Naive thymus-derived CD8-positive, alpha-beta T cell (primary cell): ENCODE measurements around the gene FAM216B. TPM values are rescaled to one million over a fixed set of nuclear protein-coding genes. Genes with fewer than 3 reads are reported as not detected.

Source experiments
- ATAC-seq, 2 donors: fragments of 150-1000 bp; cut with Tn5 transposase in 1 of 2; sonication (Bioruptor Pico), chemical (Tn5 transposase) in 1 of 2; 1 replicate in 1 of 2; 2 replicates in 1 of 2; pipeline ENCODE4 v1.10.0; 2021; ENCODE audit warnings: mild to moderate bottlenecking in 2 of 2, moderate library complexity in 2 of 2
- POLR2A ChIA-PET: fragments of 350-600 bp; sonication (Branson Sonifier 250); formaldehyde crosslinking; loops from one replicate; lab custom pipeline; 2021; ENCODE audit warnings: antibody characterized with exemption; lab: Charles Lee
- DNase-seq, 10 donors: peaks; one replicate each; pipeline versions ENCODE4 v3.0.0 to v3.0.0-alpha.2; 2020 to 2022
- H3K27ac Mint-ChIP-seq, 10 donors: one replicate each; pipeline ENCODE4 v1.8.0; 2020 to 2022; ENCODE audit warnings: mild to moderate bottlenecking in 10 of 10, mixed read lengths in 10 of 10, moderate library complexity in 4 of 10, inconsistent platforms in 1 of 10
- H3K27me3 Mint-ChIP-seq, 5 donors: one replicate each; pipeline ENCODE4 v1.8.0; 2021 to 2022; ENCODE audit warnings: mixed read lengths in 5 of 5
- H3K36me3 Mint-ChIP-seq, 3 donors: one replicate each; pipeline ENCODE4 v1.8.0; 2020 to 2022; ENCODE audit warnings: mixed read lengths in 3 of 3, mild to moderate bottlenecking in 2 of 3, inconsistent platforms in 1 of 3
- H3K4me1 Mint-ChIP-seq, 4 donors: one replicate each; pipeline ENCODE4 v1.8.0; 2021 to 2022; ENCODE audit warnings: mixed read lengths in 4 of 4
- H3K4me3 Mint-ChIP-seq, 10 donors: one replicate each; pipeline ENCODE4 v1.8.0; 2020 to 2022; ENCODE audit warnings: mild to moderate bottlenecking in 10 of 10, mixed read lengths in 10 of 10, moderate library complexity in 6 of 10, inconsistent platforms in 1 of 10
- H3K9me3 Mint-ChIP-seq, 9 donors: one replicate each; pipeline ENCODE4 v1.8.0; 2020 to 2022; ENCODE audit warnings: mixed read lengths in 9 of 9, mild to moderate bottlenecking in 3 of 9, inconsistent platforms in 1 of 9, moderate library complexity in 1 of 9
- polyA plus RNA-seq, 3 donors: library from polyadenylated mRNA; unstranded; fragments of 300-500 nt; fragmentation: Illumina TruSeq; gene quantifications; one replicate each; pipeline ENCODE4 v1.2.3, GENCODE V29; 2021
- total RNA-seq, 8 experiments: library from RNA in 2 of 8; stranded (reverse) in 2 of 8; gene quantifications; one replicate each; pipeline ENCODE4 v1.2.3 and lab custom pipeline; 2021 to 2026

The FAM216B gene
- total RNA-seq, result not detected
- polyA plus RNA-seq, result not detected
- 0 reads per million in 6 experiments for total RNA-seq (lab: John Stamatoyannopoulos, UW)

DNA sequence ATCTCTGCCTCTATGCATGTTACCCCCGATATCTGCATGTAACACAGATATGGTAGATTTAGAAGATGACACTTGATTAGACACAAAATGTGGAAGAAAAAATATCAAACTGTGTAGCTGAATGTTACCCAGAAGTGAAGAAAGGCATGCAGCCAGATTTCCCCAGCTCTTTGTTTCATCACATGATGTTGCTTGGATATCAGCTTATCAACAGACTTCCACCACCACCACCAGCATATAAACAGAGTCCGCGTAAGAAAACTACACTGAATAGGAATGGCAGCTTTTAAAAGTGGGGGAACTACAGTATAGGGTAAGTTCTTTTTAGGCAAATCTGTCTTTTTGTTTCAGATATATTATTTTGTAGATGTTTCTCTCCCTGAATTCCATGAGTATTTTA lies at the start of gene FAM216B:
Gene FAM216B (plus strand): TSS at position 233 of the 400 bp plus-strand sequence. CDS start 2,484 bp downstream, outside the sequence.
- Mint-ChIP-seq H3K4me3 (no peak within 1 kb of the TSS), H3K27ac (no peak within 1 kb of the TSS), H3K4me1 (peaks cover 0 to 1% (median 0%) of the 10 kb centered on the region in 4 donors), H3K9me3 (peaks cover 0 to 3% (median 0%) of the 10 kb centered on the region in 9 donors), H3K36me3 (no peaks in the 10 kb centered on the region), H3K27me3 (peaks cover 3 to 26% (median 12%) of the 10 kb centered on the region in 5 donors)
- ATAC-seq (no peak), DNase-seq (no peak)
- POLR2A ChIA-PET, result no interaction called here

DNA sequence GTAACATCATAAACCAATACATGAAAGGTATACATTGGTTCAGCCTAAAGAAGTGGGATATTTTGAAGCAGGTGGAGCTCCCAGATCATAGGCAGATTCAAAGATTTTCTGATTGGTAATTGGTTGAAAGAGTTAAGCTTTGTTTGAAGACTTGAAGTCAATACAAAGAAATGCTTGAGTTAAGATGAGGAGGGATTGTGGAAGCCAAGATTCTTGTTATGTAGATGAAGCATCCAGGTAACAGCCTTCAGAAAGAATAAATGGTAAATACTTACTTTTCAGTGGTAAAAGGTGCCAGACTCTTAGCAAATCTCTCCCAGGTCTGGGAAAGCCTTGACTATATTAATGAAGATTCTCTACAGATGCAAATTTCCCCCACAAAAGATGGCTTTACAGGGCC lies 49.3 kb upstream of the FAM216B start:
- H3K4me3 Mint-ChIP-seq, result no peak overlapping the region
- DNase-seq (no peak), ATAC-seq (no peak)
- H3K27me3 Mint-ChIP-seq, result peaks cover 0 to 9% (median 6%) of the 10 kb centered on the region in 5 donors
- no peaks in the 10 kb centered on the region for H3K9me3 Mint-ChIP-seq
- no peak overlapping the region for H3K27ac Mint-ChIP-seq
- POLR2A ChIA-PET, result no interaction called here
- no peaks in the 10 kb centered on the region for H3K4me1 Mint-ChIP-seq
- no peaks in the 10 kb centered on the region for H3K36me3 Mint-ChIP-seq

DNA sequence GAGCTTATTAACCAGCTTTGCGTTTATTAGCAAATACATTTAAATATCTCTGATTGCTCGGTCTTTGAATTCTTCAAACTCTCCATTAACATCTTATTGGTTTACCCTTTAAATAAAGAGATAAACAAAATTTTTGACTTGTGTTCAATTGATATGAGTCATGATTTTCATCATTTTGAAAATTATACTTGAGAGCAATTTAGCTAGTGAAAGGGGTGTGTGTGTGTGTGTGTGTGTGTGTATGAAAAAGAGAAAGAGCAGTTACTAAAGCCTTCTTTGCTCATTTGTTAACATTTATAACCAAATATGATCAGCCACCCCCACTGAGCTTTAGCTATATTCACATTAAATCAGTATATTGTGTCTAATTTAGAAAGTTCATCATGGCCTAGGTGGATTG lies 48.3 kb upstream of the FAM216B start:
- no peaks in the 10 kb centered on the region for H3K4me1 Mint-ChIP-seq
- POLR2A ChIA-PET, result no interaction called here
- DNase-seq (no peak), ATAC-seq (no peak)
- H3K4me3 Mint-ChIP-seq, result no peak overlapping the region
- H3K27me3 Mint-ChIP-seq, result peaks cover 0 to 14% (median 6%) of the 10 kb centered on the region in 5 donors
- no peaks in the 10 kb centered on the region for H3K36me3 Mint-ChIP-seq
- no peaks in the 10 kb centered on the region for H3K9me3 Mint-ChIP-seq
- H3K27ac Mint-ChIP-seq, result no peak overlapping the region

DNA sequence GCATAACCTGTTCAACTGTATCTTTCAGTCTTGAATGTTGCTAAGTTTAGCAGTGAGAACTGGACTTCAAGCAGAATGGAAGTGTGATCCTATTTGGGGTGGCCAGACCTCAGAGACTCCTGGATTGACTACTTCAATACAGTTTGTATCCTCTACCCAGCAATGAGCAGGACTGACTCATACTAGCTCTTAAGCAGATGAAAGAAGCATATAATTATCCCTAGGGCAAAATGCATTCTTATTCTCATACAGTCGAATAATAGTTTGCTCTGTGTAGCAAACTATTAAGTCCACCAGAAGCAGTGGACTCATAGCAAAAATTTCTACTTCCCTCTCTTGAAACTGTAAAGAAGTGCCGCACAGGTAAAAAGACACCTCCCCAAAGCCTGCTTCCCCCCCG lies 46.4 kb upstream of the FAM216B start:
- H3K4me1 Mint-ChIP-seq, result no peaks in the 10 kb centered on the region
- H3K4me3 Mint-ChIP-seq, result no peak overlapping the region
- DNase-seq, result no peak
- ATAC-seq, result no peak
- H3K27me3 Mint-ChIP-seq, result peaks cover 0 to 10% (median 5%) of the 10 kb centered on the region in 5 donors
- no peaks in the 10 kb centered on the region for H3K9me3 Mint-ChIP-seq
- POLR2A ChIA-PET, result no interaction called here
- H3K36me3 Mint-ChIP-seq, result no peaks in the 10 kb centered on the region
- no peak overlapping the region for H3K27ac Mint-ChIP-seq

DNA sequence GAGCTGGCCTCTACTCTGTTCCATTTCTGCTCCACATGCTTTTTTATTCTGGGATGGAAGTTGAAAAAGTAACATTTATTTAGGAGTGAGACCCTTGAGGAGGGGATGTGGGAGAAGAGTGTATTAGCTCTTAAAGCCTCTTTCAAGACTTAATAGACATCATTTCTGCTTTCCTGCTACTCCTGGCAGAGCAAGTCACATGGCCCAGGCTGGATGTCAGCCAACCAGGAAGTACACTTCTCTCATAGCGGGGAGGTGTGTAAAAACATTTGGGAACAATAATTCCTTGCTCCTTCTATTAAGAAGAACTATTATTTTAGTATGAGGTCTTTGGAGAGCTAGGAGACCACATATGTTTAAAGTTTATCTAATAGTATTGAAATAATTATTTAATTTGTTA lies 40.6 kb upstream of the FAM216B start:
- ATAC-seq (no peak), DNase-seq (no peak)
- Mint-ChIP-seq H3K36me3 (no peaks in the 10 kb centered on the region), H3K9me3 (no peaks in the 10 kb centered on the region), H3K4me3 (no peak overlapping the region), H3K27ac (no peak overlapping the region), H3K27me3 (peaks cover 0 to 8% (median 5%) of the 10 kb centered on the region in 5 donors), H3K4me1 (no peaks in the 10 kb centered on the region)
- POLR2A ChIA-PET, result no interaction called here

DNA sequence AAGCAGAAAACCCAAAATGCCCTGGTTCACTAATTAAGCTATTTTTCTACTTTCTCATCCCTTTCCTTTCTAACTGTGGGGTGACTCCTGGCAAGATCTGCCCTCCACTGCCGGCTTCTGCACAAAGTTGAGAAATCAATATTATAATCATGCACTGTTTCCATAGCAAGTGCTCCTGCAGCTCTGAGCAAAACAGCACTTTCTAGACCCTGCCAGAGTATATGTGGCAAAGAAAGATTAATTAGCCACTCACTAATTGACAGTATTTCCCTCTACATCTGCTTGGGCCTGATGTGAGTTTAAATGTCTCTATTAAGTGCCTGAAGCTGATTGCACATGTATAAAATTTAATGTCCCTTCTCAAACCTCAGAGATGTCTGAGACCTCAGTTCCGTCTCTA lies 39.5 kb upstream of the FAM216B start:
- H3K4me3 Mint-ChIP-seq, result no peak overlapping the region
- POLR2A ChIA-PET, result no interaction called here
- no peaks in the 10 kb centered on the region for H3K4me1 Mint-ChIP-seq
- H3K9me3 Mint-ChIP-seq, result no peaks in the 10 kb centered on the region
- DNase-seq, result no peak
- no peak for ATAC-seq
- no peak overlapping the region for H3K27ac Mint-ChIP-seq
- peaks cover 0 to 5% (median 4%) of the 10 kb centered on the region in 5 donors for H3K27me3 Mint-ChIP-seq
- no peaks in the 10 kb centered on the region for H3K36me3 Mint-ChIP-seq

DNA sequence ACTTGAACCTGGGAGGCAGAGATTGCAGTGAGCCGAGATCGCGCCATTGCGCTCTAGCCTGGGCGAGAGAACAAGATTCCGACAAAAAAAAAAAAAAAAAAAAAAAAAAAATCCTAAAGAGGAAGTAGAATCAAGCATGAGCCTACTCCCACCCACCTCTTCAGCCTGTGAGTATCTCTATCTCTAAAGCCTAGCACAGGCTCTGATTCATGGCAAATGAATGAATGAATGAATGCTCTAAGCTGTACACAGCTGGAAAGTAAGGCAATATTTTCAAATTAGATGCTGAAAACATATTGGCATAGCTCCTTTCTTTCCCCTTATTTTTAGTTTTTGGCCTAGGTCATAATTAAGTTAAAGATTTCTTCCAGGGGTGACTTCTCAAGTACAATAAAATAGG lies 35.7 kb upstream of the FAM216B start:
- H3K27me3 Mint-ChIP-seq, result peaks cover 0 to 6% (median 0%) of the 10 kb centered on the region in 5 donors
- no peaks in the 10 kb centered on the region for H3K36me3 Mint-ChIP-seq
- POLR2A ChIA-PET, result no interaction called here
- no peak overlapping the region for H3K27ac Mint-ChIP-seq
- no peaks in the 10 kb centered on the region for H3K4me1 Mint-ChIP-seq
- ATAC-seq, result no peak
- no peaks in the 10 kb centered on the region for H3K9me3 Mint-ChIP-seq
- H3K4me3 Mint-ChIP-seq, result no peak overlapping the region
- DNase-seq, result no peak

DNA sequence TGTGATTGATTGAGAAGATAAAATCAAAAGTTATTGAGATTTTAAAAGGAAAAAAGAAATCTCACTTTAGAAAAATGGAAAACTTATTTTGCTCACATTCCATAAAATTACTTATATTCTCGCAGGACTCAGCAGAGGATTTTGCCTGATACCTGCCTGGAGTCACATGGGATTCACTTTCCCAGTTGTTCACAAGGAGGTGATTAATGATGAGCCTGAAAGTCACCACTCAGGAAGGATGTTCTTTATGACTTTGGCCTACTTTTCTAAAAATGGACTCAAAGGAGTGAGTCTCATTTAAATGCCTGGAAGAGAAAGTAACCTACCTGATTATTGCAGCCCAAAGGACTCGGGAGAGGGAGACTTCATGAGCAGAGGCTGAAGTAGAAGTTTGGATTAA lies 34.5 kb upstream of the FAM216B start:
- no peaks in the 10 kb centered on the region for H3K4me1 Mint-ChIP-seq
- H3K4me3 Mint-ChIP-seq, result no peak overlapping the region
- ATAC-seq, result no peak

DNA sequence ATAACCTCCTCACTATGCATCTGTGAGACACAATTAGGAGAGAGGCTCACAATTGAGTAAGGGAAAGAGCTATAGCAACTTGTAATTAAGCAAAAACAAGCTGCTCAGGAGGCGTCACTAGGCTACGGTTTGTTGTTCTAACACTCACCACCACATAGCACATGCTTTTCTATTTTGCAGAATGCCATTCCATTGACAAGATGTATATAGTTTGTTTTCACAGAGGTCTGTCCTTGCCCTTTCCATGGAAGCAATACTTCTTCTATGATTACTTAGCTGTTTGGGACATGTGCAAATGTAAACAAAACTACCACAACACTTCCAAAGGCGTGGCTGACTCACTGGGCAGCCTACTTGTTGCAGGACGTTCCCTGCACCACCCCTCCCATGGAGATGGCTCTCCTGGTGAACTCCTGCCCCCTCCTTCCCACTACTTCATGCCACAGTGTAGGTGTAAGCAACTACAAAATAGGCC lies 33.9 kb upstream of the FAM216B start:
- Mint-ChIP-seq H3K27ac (no peak overlapping the region), H3K36me3 (no peaks in the 10 kb centered on the region)
- POLR2A ChIA-PET, result no interaction called here

More for the DNA sequence above, 34.5 kb upstream of the FAM216B start:
- DNase-seq, result no peak
- Mint-ChIP-seq H3K36me3 (no peaks in the 10 kb centered on the region), H3K27ac (no peak overlapping the region), H3K27me3 (peaks cover 0 to 6% (median 0%) of the 10 kb centered on the region in 5 donors), H3K9me3 (no peaks in the 10 kb centered on the region)
- POLR2A ChIA-PET, result no interaction called here

DNA sequence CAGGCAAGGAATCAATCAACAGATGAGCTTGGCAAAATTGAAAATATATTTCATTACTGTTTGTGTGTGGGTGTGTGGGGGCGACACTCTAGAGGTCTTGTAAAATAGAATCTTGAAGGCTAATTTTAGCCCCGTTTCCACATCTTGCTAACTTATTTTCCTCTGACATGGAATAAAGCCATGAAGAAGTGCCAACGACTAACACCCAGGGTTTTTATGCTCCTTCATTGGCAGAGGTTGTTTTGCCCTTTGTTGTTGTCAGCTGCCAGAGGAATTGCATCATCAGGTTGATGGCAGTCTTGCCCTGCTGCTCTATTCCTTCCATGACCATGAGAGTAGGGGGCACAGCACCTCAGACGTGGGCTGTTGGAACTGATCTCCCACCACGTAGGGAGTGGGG lies 30.6 kb upstream of the FAM216B start:
- POLR2A ChIA-PET, result no interaction called here
- Mint-ChIP-seq H3K4me1 (no peaks in the 10 kb centered on the region), H3K36me3 (no peaks in the 10 kb centered on the region), H3K27ac (no peak overlapping the region), H3K9me3 (no peaks in the 10 kb centered on the region), H3K4me3 (no peak overlapping the region), H3K27me3 (peaks cover 0 to 6% (median 1%) of the 10 kb centered on the region in 5 donors)
- no peak for ATAC-seq
- DNase-seq, result no peak

More for the DNA sequence above, 33.9 kb upstream of the FAM216B start:
- no peak for ATAC-seq
- Mint-ChIP-seq H3K27me3 (peaks cover 0 to 6% (median 0%) of the 10 kb centered on the region in 5 donors), H3K4me1 (no peaks in the 10 kb centered on the region), H3K9me3 (no peaks in the 10 kb centered on the region), H3K4me3 (no peak overlapping the region)
- DNase-seq, result no peak

DNA sequence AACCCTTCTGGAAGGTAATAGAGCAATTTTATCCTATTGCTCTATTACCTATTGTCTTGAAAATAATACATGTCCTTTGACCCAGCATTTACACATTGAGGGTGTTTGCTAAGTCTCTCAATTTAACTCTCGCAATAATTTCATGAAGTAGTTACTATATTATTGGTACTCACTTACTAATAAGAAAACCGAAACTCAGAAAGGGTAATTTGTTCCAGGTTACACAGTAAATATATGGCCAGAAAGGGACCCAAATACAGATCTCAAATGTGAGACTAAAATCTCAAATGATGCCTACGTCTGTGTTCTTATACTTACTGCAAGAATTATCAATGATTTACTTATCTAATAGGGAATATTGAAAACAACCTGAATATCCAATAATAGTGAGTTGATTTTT lies 29.7 kb upstream of the FAM216B start:
- Mint-ChIP-seq H3K9me3 (no peaks in the 10 kb centered on the region), H3K4me3 (no peak overlapping the region), H3K4me1 (no peaks in the 10 kb centered on the region), H3K27ac (no peak overlapping the region), H3K27me3 (peaks cover 0 to 6% (median 1%) of the 10 kb centered on the region in 5 donors), H3K36me3 (no peaks in the 10 kb centered on the region)
- DNase-seq (no peak), ATAC-seq (no peak)
- POLR2A ChIA-PET, result no interaction called here

DNA sequence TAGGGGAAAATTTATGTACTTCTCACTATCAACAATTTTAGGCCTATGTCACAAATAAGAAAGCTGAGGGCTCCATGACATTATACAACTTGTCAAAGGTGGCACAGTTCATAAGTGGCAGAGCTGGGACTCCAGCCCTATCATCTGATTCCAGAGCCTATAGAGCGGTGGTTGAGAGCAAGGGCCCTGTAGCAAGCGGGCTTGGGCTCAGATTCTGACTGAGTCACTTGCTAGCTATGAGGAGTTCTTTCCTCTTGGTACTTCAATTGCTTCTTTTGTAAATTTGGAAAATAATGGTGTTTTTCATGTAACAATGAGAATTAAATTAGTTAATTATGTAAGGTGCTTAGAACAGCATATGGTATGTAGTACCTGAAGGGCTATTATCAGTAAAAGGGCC lies 28.7 kb upstream of the FAM216B start:
- H3K36me3 Mint-ChIP-seq, result no peaks in the 10 kb centered on the region
- DNase-seq (no peak), ATAC-seq (no peak)
- H3K4me1 Mint-ChIP-seq, result no peaks in the 10 kb centered on the region
- no peak overlapping the region for H3K4me3 Mint-ChIP-seq
- POLR2A ChIA-PET, result no interaction called here
- H3K9me3 Mint-ChIP-seq, result no peaks in the 10 kb centered on the region
- H3K27ac Mint-ChIP-seq, result no peak overlapping the region
- H3K27me3 Mint-ChIP-seq, result peaks cover 0 to 11% (median 1%) of the 10 kb centered on the region in 5 donors

DNA sequence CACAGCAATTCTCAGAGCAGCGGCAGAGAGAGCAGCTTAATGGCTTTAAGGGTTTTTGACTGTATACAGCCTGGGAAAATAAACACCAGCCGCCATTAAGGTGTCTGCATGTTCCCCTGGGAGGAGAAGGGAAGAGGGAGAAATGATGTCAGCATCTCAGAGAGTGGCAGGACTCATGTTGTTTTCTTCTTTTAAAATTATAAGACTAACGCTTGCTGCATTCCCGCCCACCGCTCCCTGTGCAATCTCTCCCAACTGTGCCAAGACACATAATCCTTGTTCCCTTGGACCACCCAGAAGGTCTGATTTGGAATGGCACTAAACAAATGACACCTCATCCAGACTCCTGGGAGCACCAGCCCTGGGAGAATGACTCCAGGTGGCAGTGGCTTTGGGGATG lies 27.7 kb upstream of the FAM216B start:
- no peaks in the 10 kb centered on the region for H3K4me1 Mint-ChIP-seq
- H3K9me3 Mint-ChIP-seq, result no peaks in the 10 kb centered on the region
- POLR2A ChIA-PET, result no interaction called here
- H3K27me3 Mint-ChIP-seq, result peaks cover 0 to 10% (median 1%) of the 10 kb centered on the region in 5 donors
- ATAC-seq, result no peak
- H3K4me3 Mint-ChIP-seq, result no peak overlapping the region
- H3K36me3 Mint-ChIP-seq, result no peaks in the 10 kb centered on the region
- no peak for DNase-seq
- no peak overlapping the region for H3K27ac Mint-ChIP-seq

DNA sequence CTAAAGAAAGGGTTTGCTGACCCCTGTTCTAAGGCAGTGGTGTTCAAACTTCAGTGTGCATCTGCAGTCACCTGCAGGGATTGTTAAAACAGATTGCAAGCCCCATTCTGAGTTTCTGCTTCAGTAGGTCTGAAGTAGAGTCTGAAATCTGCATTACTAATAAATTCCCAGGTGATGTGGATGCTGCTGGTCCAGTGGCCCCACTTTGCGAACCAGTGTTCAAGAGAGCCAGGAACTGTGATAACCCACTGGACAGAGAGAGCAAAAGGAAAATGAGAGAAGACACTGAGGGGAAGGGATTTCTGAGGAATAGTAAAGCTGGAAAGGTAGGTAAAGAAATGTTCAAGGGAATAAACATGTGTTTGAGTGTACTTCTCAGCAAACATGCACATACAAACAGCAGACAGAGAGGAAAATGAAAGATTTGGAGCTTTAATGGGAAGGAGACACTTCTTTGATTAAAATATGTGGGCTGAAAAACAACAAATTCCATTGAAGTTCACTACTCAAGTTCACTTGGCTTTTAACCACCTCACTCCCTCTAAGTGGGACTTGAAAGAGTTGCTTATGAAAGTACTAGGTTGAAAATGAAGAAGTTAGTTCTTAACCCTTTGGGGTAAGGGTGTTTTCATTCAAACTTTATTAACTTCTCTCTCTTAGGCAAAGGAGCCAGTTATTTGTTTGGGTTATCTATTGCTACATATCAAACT lies 26.4 kb upstream of the FAM216B start:
- Mint-ChIP-seq H3K9me3 (no peaks in the 10 kb centered on the region), H3K4me3 (no peak overlapping the region), H3K4me1 (no peaks in the 10 kb centered on the region), H3K36me3 (no peaks in the 10 kb centered on the region), H3K27ac (no peak overlapping the region), H3K27me3 (peaks cover 0 to 10% (median 1%) of the 10 kb centered on the region in 5 donors)
- POLR2A ChIA-PET, result no interaction called here
- DNase-seq (no peak), ATAC-seq (no peak)
